Measurements from ENCODE around the gene KRT86.
"Not testable (repeated sequence)": the region's sequence is repeated elsewhere in the genome, so short reads cannot be mapped to it uniquely, and the experiment has no call there.

The KRT86 gene

GRCh38 chr12:52238916-52239646, 35.4 kb upstream of the KRT86 start:
- no peak for DNase-seq

- DNase-seq = no peak
Measured at GRCh38 chr12:52239767-52240166, 34.7 kb upstream of the KRT86 start.

GRCh38 chr12:52240247-52240646, 34.2 kb upstream of the KRT86 start:
- DNase-seq = not testable (repeated sequence)

- no peak for DNase-seq
Measured at GRCh38 chr12:52241205-52241842, 33.1 kb upstream of the KRT86 start.

GRCh38 chr12:52242442-52243258, 31.8 kb upstream of the KRT86 start:
- no peak for DNase-seq

GRCh38 chr12:52243259-52243855, 31.1 kb upstream of the KRT86 start:
- no peak for DNase-seq

GRCh38 chr12:52243856-52244614, 30.4 kb upstream of the KRT86 start:
- no peak for DNase-seq

GRCh38 chr12:52244615-52244994, 29.8 kb upstream of the KRT86 start:
- no peak for DNase-seq

- DNase-seq = no peak
Measured at GRCh38 chr12:52245259-52245961, 29.0 kb upstream of the KRT86 start.

- DNase-seq = no peak
Measured at GRCh38 chr12:52245962-52246569, 28.4 kb upstream of the KRT86 start.

- DNase-seq = no peak
Measured at GRCh38 chr12:52246720-52247621, 27.5 kb upstream of the KRT86 start.

- no peak for DNase-seq
Measured at GRCh38 chr12:52247622-52248540, 26.6 kb upstream of the KRT86 start.

GRCh38 chr12:52248541-52249461, 25.6 kb upstream of the KRT86 start:
- DNase-seq = no peak

- no peak for DNase-seq
Measured at GRCh38 chr12:52249511-52250047, 24.9 kb upstream of the KRT86 start.

- no peak for DNase-seq
Measured at GRCh38 chr12:52250048-52250990, 24.1 kb upstream of the KRT86 start.

- DNase-seq = no peak
Measured at GRCh38 chr12:52251367-52252051, 22.9 kb upstream of the KRT86 start.

All from cerebellar nuclear complex (tissue), 1 donor.